Sigmoid colon (tissue), 4 donors: ENCODE measurements around the gene HRG.
"Not testable (repeated sequence)": the region's sequence is repeated elsewhere in the genome, so short reads cannot be mapped to it uniquely, and the experiment has no call there.

Experiments used
- EP300 ChIP-seq, 4 donors: sonication (generic); formaldehyde crosslinking; IDR thresholded peaks; one replicate each; pipeline ENCODE4 v1.6.1; 2017; ENCODE audit warnings: antibody characterized with exemption in 4 of 4
- POLR2AphosphoS5 ChIP-seq, 4 donors: sonication (generic); formaldehyde crosslinking; IDR thresholded peaks; one replicate each; pipeline ENCODE4 v1.6.1; 2017; ENCODE audit warnings: antibody characterized with exemption in 4 of 4
- TF ChIP-seq, protein P1 (sequence below), 4 experiments: fragments of 450-650 bp in 3 of 4; fragments of 200-600 bp in 1 of 4; IDR thresholded peaks; one replicate each; pipeline ENCODE4 v1.5.1; 2016 to 2019; ENCODE audit warnings: antibody characterized with exemption in 4 of 4, mild to moderate bottlenecking in 3 of 4, moderate library complexity in 2 of 4

DNA sequence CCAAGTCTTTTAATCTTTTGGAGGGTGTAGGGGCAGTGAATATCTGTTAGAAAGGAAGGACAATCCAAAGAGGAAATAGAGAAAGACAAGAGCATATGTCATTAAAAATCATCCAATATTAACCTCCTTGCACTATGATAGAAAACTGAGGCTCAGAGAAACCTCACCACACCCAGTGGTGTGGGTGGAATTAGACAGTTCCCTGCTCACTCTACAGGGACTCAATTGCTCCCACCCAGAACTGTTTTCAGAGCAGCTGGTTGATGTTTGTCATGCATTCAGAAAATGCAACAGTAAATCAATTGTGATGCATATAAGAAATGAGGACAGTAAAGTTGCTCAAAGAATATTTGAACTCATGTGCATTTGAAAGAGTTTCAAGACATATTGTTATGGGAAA, 36.6 kb downstream of the HRG start:
- not testable (repeated sequence) for TF ChIP-seq EP300, POLR2AphosphoS5 (IDR thresholded peaks at IDR 0.05)
- TF ChIP-seq, protein P1, sequence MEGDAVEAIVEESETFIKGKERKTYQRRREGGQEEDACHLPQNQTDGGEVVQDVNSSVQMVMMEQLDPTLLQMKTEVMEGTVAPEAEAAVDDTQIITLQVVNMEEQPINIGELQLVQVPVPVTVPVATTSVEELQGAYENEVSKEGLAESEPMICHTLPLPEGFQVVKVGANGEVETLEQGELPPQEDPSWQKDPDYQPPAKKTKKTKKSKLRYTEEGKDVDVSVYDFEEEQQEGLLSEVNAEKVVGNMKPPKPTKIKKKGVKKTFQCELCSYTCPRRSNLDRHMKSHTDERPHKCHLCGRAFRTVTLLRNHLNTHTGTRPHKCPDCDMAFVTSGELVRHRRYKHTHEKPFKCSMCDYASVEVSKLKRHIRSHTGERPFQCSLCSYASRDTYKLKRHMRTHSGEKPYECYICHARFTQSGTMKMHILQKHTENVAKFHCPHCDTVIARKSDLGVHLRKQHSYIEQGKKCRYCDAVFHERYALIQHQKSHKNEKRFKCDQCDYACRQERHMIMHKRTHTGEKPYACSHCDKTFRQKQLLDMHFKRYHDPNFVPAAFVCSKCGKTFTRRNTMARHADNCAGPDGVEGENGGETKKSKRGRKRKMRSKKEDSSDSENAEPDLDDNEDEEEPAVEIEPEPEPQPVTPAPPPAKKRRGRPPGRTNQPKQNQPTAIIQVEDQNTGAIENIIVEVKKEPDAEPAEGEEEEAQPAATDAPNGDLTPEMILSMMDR (IDR thresholded peaks at IDR 0.05), result not testable (repeated sequence)
